HG03575 (cell line): ENCODE data around the gene SLC35B2.

Experiments used
- ATAC-seq: cut with Tn5 transposase; IDR thresholded peaks from one replicate; pipeline ENCODE4 v1.9.1; 2021; ENCODE audit not compliant: unreplicated experiment, insufficient number of reproducible peaks, low FRiP score; ENCODE audit errors: extremely low read depth

Gene SLC35B2

DNA sequence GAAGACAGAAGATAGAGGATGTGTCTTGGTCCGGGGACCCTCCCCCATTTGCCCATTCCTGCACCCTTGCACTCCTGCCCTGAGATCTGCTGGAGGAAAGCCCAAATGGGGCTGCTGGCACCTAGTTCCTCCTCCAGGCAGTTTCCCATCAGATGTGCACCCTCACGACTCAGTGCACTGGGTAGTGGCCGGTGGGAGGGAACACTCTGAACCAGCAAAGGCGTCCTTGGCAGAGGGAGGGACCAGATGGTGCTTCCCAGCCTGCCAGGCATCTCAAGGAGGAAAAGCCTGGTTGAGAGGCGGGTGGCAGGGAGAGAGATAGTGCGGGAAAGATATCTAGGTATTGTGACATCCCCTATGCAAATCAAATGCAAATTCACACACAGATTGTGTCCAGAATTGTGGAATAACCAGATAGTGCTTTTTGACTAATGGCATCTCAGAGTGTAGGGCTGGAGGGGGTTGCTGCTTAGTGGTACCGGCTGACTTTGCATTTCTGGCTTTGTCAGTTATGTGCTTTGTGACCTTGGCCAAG, 32.5 kb upstream of the SLC35B2 start:
- ATAC-seq: no peak

DNA sequence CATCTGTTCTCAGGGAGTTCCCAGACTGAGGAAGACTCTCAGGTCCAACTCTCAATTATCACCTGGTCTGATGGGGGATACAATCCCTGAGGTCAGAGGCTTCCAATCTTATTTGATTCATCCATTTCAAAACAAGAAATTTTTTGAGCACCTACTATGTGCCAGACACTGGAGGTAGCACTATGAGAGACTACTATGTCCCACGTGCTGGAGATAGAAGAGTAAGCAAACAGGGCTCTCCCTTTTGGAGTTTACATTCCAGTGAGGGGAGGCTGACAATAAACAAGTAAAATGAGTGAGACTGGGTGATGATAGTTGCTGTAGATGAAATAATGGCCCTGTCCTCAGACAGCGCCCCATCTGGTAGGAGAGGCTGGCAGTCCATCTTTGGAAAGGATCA, 29.4 kb upstream of the SLC35B2 start:
- ATAC-seq: no peak

DNA sequence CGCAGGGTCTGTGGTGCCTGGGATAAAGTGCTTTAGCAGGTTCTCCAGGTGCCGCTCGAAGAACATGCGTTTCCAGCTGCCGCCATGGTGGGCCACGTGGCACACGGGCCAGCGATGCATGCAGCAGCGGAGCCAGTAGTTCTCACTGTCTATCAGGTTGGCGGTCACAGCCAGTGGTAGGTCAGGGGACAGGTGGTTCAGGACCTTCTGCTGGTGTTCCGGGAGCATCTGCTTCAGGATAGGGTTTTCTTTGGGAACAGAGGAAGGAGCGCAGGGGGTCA, 28.9 kb upstream of the SLC35B2 start:
- ATAC-seq: no peak

DNA sequence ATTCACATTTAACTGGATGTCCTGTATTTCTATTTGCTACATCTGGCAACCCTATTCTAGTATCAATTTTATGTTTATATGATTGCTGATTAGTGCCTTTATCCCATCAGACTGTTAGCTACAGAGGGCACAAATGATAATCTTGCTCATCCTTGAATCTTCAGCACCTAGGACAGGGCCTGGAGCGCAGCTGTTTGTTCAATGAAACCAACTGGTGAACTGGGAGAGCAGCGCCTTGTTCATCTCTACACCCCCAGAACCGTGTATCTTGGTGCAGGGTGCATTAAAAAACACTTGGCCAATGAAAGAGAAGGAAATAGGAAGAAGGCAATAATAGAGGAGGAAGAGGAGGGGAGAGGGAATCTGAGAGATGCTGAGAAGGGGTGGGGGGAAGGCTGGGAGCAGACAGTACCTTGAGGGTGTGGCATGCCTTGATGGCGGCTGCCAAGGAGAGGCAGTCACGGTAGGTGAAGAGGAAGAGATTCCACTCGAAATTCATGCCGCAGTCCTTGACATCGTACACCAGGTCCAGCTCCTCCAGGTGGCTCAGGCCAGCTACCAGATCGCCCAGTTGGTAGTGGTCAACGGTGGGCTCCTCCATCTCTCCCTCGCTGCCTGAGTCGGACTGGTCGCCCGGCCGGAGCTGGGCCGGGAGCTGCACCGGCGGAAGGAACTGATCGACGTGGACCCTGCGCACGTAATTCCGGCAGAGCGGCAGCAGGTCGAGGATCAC, 28.4 kb upstream of the SLC35B2 start:
- ATAC-seq: no peak

DNA sequence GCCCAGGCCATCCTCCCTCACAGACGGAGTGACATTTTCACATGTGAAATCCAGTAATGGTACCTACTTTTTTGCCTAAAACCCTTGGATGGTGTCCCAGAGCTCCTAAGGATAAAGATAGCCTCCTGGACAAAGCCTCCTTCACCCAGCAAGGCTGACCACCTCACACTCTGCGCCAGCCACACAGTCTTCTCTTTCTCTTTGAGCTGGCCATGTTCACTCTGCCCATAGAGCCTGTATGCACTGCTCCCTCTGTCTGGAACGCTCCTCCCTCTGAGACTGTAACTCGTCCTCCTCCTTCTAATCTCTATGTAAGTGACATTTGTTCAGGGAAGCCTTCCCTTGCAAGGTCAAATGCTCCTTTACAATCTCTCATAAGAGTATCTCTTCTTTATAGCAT, 27.5 kb upstream of the SLC35B2 start:
- no peak for ATAC-seq

DNA sequence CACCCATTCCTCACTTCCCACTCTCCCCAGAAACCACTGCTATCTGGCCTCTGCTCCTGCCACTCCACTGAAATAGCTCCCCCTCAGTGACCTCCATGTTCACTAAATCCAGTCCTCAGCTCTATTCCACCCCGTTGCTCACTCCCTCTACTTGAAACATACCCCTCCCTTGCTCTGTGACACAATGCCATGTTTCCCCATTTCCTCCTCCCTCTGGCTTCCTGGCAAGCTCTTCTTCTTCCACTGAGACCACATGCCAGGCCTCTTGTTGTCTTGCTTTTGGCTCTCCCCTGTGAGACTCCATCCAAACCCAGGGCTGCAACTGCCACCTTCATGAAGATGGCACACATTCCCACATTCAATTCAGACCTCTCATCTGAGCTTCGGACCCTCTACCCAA, 26.8 kb upstream of the SLC35B2 start:
- no peak for ATAC-seq

DNA sequence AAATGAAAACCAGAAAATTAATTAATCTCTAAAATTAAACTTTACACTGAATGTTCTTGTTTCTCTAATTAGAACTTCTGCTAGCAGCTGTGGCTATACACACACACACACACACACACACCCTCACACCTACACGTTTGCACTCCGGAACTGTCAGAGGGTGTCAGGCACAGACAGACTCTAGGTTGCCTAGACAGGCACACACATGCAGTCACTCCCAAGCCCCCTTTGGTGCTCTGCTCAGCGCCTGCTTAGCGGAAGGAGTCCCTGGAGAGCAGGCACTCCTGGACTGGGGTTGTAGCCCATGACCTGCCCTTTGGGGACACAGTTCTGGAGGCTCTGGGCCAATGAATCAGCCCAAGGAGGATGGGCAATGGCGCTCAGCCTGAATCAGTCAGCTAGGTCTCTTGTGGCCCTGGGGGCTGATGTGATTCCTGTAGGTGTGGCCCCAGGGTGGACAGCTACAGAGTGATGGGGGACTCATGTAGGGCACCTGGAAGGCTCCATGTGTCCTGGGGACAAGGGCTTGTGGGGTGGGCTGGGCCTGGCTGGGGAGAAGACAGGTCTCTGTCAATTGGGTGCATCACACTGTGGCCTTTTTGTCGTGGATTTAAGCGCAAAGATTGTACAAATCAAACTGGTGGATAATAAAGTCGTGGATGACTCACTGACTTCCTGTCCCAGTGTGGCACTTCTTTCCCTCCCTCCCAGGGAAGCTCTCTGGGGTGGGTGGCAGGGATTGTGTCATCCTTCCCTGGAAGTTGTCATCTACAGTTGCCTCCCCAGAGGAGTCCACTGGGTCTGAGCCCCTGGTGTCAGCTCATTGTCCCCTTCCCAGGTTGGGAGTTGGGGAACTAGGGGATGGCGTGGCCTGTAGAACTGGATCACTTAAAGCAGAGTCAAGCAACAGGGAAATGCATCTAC, 21.7 kb upstream of the SLC35B2 start:
- ATAC-seq: no peak

DNA sequence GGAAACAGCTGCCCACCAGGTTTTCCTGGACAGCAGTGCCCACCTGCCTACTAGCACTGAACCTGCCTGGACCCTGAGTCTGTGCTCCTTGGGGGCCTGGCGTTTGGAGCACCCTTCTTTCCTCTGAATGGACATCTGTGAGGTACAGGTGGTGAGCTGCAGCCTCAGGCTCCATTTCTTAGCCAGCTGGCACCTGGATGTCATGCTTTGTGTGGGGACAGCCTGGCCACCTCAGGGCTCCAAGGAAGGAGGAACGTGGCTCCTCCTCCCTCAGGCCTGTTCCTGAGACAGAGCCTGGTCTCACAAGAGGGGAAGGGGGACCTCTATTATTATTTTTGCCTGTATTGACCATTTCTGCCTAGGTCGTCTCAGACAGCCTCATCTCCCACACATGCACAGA, 21.0 kb upstream of the SLC35B2 start:
- no peak for ATAC-seq

DNA sequence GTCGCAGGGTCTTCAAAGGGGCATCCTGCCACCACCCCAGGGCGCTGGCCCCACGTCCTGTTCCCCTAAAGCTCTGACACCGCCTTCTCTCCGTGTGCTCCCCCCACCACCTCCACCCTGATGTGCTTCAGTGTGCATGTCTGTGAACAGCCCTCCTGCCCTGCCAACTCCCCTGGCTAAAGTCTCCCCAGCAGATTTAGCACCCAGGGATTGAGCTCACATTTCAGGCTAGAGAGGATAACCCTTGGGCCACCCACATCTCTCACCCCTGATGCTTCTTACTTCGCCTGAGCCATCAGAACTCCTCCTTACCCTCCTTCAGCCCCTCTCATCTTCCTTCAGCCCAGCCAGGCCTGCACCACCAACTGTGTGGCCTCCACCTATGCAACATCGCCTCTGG, 20.4 kb upstream of the SLC35B2 start:
- ATAC-seq: no peak

DNA sequence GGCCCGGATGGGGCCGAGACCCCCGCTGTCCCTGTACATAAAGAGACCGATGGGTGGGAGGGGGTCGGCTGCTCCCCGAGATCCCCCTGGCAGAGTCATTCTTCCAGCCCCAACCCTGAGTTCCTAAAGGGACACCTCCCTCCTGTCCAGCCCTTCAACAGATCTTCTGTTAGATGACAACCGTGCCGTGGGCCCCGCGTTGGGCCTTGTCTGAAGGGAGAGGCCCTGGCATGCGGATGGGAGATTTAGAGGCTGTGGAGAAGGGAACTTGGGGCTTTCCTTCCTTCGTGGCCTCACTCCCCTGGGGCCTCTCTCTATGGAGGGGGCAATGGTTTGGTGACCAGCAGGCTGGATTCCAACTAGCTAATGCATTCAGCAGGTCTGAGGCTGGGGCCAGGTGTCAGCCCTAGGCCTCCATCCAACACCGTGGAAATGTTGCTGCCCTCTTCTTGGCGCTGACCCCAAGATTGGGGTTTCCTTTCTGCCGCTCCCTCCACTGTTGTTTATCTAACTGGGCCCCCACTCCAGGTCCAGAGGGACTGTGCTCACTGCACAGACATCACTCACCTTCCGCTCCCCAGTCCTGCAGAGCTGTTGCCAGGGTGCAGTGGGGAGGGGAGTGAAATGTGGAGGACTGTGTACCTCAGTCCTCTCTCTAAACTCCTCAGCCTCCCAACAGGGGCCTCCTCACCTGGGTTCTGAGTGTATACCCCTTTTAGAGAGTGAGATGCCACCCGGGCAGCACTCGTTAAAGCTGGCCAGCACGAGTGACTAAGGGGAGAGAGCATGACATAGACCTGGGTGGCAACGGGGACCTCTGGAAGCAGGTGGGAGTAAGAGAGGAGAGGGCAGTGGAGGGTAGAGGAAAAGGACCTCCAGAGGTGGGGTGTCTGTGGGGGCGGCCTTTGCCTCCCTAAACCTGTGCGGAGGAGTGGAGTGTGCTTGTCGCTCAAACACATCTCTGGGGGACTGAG, 19.6 kb upstream of the SLC35B2 start:
- no peak for ATAC-seq

DNA sequence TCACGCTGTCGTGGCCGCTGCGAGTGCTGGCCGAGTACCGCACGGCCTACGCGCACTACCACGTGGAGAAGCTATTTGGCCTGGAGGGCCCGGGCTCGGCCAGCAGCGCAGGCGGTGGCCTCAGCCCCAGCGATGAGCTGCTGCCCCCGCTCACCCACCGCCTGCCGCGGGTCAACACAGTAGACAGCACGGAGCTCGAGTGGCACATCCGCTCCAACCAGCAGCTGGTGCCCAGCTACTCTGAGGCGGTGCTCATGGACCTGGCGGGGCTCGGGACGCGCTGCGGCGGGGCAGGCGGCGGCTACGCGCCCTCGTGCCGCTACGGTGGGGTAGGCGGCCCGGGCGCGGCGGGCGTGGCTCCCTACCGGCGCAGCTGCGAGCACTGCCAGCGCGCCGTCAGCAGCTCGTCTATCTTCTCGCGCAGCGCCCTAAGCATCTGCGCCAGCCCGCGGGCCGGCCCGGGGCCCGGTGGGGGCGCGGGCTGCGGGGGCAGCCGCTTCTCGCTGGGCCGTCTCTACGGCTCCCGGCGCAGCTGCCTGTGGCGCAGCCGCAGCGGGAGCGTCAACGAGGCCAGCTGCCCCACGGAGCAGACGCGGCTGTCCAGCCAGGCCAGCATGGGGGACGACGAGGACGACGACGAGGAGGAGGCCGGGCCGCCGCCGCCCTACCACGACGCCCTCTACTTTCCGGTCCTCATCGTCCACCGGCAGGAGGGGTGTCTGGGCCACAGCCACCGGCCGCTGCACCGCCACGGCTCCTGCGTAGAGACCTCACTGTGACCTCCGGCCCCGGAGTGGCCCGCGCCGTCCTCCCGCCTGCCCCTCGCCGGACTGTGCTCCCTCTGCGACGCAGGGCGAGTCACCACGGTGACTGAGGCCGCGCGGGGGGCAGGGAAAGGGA, 18.7 kb upstream of the SLC35B2 start:
- no peak for ATAC-seq

DNA sequence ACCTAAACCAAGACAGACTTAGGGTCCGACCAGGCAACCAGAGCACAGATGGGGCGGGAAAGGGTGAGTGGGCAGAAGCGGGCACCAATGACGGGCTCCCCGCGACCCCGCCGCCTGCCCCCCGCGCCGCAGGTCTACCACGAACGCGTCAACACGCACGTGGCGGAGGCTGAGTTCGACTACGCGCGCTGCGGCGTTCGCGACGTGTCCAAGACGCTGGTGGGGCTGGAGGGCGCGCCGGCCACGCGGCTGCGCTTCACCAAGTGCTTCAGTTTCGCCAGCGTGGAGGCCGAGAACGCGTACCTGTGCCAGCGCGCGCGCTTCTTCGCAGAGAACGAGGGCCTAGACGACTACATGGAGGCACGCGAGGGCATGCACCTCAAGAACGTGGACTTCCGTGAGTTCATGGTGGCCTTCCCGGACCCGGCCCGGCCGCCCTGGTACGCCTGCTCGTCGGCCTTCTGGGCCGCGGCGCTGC, 18.0 kb upstream of the SLC35B2 start:
- ATAC-seq: no peak

DNA sequence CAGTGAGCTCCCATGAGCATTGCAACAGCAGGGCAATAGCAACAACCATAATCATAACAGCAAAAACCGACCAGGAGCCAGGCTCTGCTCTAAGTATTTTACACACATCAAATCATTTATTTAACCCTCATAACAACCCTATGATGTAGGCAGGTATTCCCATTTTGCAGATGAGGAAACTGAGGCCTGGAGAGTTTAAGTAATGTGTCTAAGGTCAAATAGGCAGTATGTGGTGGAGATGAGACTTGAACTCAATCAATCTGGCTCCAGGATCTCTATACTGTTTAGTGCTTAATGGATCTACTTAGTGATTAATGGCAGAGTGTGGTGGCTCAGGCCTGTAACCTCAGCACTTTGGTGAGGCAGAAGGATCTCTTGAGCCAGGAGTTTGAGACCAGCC, 16.3 kb upstream of the SLC35B2 start:
- ATAC-seq: no peak

DNA sequence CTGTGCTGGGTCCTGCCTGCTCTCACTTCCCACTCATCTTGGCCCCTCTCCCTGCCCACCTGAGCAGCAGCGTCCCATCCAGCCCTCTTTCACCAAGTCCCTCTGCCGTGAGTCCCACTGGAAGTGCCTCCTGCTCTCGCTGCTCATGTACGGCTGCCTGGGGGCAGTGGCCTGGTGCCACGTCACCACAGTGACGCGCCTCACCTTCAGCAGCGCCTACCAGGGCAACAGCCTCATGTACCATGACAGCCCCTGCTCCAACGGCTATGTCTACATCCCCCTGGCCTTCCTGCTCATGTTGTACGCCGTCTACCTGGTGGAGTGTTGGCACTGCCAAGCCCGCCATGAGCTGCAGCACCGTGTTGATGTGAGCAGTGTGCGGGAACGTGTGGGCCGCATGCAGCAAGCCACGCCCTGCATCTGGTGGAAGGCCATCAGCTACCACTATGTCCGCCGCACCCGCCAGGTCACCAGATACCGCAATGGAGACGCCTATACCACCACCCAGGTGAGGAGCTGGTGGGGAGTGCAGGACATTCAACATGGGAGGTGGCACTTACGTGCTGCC, 15.8 kb upstream of the SLC35B2 start:
- no peak for ATAC-seq

DNA sequence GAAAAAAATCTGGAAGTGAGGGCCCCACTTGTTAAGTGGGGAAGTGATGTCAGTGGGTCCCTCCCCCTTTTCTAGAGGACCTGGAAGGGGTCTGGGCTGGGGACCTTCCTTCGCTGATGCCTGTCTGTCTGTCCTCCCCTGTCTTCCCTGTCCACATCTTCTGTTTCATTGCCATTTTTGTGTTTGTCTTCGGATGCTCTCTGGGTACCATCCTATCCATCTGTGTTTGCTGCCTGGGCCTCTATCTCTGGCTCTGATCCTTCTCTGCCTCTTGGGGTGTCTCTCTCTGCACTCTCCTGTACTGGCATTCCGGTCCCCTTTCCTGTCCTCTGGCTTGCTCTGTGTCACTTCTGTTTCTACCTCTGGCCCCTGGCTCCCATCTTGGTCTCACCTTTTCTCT, 15.2 kb upstream of the SLC35B2 start:
- ATAC-seq: no peak

DNA sequence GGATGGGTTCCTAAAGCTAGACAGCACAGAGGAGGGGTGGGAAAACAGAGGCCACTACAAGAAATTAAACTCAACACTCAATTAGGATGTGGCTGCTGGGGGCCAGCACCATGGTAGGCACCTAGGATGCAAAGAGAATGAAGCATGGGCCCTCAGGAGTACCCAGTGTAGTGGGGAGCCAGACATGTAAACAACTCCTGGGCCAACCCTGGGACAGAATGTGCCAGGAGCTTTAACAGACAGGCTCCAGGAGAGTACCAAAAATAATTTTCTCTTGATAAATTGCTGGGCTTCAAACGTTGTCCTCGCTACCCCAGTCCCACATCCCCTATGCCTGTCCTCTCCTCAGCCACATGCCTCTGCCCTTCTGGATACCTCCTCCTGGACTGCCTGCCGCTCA, 14.6 kb upstream of the SLC35B2 start:
- no peak for ATAC-seq

DNA sequence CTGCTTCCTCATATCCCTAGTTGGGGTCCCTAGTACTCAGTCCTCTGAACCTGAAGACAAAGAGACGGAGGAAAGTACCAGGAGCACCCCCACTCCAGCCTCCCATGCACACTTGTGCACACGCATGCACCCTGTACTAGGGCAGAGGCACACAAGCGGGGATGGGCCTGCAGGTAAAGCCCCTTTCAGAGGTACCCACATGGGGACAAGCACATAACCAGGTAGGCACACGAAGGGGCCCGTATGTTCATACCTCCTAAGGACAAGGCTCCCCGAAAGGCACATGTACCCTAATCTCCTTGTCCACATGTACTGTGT, 14.0 kb upstream of the SLC35B2 start:
- no peak for ATAC-seq
